ENCODE measurements around the gene CASS4.

CASS4 gene

DNA sequence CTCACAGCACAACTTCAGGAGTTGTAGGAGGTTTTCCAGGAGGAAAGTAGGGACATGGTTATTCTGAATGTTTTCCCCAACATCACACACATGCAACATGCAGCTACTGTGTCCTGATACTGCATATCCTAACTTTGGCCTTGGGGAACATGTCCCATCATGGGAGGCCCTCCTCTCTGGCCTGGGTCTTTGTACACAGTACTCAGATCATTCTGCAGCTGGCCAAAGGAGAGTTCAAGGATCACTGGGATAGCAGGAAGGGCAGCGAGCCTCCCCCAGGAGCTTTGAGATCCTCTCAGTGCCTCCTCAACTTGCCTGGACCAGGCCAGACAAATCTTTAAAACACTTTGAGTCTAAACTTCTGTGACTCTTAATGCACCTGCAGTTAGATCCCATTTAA lies 12.9 kb downstream of the CASS4 start:
- DNase-seq (ENCODE audit: low spot score): no peak

DNA sequence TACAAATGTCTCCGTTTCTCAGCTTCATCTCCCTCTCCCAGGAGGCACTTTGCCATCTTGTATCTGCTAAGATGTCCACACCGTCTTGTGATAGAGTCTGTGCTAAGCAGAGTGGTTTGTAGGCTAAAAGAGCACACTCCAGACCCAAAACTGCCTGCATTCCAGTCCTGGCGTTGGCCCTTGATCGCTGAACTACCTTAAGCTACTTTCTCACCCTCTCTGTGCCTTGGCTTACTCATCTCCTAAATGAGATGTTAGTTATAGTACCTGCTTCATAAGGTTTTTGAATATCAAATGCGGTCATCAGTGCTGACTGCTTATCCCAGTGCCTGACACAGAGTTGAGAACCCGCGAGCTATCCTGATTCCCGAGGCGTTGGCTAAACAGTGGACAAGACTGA lies 14.0 kb downstream of the CASS4 start:
- DNase-seq (ENCODE audit: low spot score): no peak

DNA sequence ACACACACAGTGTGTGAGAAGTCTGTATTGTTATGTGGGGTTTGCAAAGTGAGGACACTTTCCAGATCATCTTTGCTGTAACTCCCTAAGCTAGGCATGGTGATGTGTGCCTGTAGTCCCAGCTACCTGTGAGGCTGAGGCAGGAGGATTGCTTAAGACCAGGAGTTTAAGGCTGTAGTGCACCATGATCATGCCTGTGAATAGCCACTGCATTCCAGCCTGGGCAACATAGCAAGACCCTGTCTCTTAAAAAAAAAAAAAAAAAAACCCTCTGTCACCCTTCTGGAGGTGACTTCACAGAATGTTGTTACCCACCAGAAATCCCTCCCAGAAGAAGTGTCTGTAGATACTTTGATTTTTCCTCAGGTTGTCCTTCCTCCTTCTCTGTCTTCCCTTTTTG lies 14.9 kb downstream of the CASS4 start:
- no peak for DNase-seq (ENCODE audit: low spot score)

DNA sequence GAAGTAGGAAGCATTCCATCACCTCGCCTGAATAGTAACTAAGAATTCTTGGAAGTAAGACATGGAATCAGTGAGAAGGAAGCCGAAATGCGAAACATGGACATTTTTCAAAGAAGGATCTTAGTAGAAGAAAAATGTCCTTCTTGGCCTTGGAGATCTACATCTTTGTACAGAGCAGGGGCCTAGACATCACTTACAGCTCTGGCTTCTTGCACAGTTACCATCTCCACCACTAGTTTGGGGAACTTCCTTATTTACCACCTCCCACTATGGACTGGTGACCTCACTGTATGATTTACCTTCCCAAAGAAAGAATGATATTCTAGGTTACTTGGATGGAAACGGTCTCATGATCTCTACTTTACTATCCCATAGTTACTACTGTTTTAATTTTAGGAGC lies 15.7 kb downstream of the CASS4 start:
- DNase-seq (ENCODE audit: low spot score): no peak

DNA sequence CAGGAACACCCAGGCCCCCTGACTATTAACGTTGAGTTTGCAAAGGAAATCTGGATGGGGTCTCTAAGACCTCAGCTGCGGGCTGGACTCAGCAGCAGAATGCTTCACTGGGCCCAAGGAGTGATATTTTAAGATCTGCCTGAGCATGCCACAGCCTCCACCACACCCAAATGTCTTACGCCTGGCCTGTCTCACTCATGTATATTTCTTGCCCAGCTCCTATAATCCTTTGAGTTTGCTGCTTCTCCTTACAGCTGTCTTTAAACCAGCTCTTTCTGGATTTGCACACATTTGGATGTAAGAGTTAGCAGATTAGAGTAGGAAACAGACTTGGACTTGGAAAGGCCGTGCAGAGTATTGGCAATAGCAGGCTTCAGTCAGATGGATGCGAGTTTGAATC lies 16.4 kb downstream of the CASS4 start:
- no peak for DNase-seq (ENCODE audit: low spot score)

DNA sequence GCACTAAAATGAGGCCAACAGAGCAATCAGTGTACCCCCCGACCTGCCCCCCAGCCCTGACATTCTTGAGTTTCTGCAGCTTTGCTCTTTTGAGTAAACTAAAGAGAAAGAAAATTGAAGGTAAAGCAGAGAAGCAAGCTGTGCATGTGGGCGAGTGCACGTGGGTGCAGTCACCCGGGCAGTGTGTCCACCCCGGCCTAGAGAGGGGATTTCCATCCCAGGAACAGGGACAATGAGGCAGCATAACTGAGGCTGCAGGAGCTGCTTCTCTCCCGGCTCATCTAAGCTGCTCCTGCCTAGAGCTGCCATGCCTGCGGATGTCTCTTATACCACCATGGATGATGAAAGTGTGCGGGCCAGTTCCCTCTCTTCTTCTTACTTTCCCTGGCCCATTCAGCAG lies 16.8 kb downstream of the CASS4 start:
- DNase-seq (ENCODE audit: low spot score): no peak

DNA sequence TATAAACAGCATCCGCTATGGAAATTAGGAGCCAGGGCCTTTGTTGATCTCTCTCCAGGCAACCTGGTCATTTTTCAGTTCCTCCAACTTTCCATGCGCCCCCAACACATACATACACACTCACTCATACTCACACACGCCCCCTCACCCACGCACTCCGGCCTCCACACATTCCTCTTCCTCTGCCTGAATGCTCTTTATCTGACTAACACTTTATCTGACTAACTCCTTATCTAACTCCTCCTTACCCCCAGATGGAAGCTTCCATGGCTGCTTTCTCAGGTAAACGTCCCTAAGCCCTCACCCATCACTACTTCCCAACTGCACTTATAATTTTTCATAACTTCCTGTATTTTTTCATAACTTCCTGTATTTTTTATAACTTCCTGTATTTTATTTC lies 17.4 kb downstream of the CASS4 start:
- no peak for DNase-seq (ENCODE audit: low spot score)

DNA sequence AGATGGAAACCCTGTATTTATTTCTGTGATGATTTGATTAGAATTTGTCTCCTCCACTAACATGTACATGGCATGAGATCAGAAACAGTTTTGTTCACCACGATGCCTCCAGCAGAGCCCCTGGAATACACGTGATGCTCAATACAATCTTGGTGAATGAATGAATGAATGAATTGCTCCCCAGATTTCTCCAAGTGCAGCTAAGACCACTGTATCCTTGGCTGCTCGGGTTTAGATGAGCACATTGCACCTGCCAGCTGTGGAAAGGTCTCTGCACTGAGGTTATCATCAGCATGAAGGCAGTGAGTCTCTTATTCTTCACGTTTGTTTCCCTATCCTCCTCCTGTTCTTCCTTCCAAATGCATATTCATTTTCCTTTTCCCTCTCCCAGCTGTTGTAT lies 17.9 kb downstream of the CASS4 start:
- no peak for DNase-seq (ENCODE audit: low spot score)

DNA sequence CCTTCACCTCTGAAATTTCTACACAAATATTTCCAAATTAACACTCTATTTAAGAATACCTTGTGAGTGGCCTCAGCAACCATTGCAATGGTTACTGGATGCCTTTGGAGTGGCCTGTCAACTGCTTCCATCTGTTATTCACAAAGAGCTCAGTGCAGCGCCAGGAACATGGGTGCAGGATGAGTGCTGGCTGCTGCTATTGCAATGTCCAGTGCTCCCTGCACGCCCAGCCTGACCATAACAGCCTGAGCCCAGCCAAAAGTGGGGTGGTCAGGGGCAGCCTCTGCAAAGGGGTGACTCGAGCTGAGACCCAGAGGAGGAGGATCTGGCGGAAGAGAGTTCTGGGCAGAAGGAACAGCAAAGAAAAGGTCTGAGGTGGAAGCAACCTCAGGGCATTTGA lies 18.4 kb downstream of the CASS4 start:
- DNase-seq (ENCODE audit: low spot score): no peak

DNA sequence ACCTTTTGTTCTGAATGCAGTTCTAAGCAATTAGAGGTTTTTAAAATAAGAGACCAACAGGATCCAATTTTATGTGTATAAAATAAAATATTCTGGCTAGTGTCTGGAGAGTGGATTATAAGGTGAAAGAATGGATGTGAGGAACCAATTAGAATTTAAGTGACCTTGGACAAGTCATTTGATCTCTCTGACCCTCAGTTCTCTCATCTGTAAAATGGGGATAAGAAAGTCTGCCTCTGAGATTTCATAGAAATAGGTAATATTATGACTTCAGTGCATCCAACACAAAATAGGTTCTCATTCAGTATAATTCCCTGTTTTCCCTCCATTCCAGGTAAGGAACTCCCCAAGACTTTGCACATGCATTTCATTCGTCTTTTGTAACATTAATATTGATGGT lies 18.9 kb downstream of the CASS4 start:
- DNase-seq (ENCODE audit: low spot score): no peak

DNA sequence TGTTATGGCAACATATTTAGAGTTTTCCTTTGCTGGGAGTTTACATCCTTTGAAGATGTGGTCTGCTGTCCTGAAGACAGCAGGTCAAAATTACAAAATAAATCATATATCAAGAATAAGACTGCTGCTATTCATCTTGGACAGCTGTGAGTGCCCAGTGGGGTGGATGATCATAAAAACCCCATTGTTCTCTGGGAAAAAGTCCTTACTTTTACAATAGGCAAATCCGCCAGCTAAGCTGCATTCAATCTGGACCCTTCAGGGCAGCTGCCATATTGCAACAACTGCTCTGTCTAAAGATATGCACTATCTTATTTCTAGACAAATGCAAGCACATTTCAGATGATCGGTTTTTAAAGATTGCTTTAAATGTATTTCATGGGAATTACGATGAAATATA lies 19.4 kb downstream of the CASS4 start:
- no peak for DNase-seq (ENCODE audit: low spot score)

DNA sequence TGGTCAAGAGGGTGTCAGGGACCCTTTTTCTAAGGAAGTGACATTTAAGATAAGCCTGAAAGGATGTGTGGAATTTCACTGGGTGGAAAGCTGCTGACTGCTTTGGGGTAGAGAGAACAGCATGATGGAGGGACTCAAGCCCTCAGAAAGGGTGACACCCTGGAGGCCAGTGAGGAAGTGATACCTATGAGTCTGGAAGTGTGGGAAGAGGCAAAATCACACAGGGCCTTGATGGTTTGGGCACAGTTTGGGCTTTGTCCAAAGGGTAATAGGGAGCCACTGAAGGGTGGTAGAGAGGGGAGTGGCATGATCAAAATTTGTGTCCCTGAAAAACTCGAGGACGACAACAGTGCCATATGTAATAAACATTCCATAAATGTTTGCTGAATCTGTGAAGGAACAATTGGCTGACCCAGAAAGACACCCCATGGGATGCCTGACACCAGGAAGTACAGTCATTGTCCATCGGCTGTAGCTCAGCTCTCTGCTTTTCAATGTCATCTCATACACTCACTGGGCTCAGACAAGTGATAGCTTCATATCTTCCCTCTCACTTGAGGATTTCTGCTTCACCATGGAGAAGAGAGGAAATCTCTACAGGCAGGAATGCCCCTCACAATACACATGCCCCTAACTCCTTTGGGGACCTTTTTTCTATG lies 21.3 kb downstream of the CASS4 start:
- no peak for DNase-seq (ENCODE audit: low spot score)

DNA sequence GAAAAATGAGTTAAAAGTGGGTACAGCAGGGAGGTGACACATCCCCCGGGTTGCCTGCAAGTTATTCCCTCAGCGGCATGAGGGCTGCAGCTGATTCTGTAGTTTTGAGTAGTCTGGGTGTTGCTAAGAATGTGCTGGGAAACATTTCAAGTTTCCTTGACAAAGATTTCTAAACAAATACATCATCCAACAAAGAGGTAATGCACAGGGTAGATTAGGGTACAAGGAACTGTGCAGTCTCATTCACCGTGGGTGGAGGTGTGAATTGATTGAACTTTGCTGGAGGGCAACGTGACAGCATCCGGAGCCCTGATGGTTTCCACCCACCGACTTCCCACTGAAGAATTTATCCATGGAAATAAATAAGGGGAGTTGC lies 21.8 kb downstream of the CASS4 start:
- DNase-seq (ENCODE audit: low spot score): no peak

DNA sequence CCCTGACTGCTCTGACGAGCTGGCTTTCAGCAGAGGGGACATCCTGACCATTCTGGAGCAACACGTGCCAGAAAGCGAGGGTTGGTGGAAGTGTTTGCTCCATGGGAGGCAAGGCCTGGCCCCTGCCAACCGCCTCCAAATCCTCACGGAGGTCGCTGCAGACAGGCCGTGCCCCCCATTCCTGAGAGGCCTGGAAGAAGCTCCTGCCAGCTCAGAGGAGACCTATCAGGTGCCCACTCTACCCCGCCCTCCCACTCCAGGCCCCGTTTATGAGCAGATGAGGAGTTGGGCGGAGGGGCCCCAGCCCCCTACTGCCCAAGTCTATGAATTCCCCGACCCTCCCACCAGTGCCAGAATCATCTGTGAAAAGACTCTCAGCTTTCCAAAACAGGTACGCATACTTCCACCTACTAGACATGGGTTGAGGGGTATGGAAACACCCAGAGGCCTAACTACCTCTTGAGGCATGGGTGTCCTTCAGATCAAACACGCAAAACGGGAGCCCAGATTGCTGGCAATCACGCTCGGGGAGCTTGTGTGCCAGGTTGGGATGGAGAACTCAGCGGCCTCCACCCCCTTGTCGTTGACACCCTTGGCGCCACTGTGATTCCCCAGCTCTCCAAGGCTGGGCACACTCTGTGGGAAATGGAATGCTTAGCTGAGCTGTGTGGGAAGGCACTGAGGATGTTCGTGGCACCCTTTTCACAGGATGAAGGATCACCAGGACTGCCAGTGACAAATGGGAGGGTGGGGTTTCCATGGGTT lies 25.3 kb downstream of the CASS4 start:
- no peak for DNase-seq (ENCODE audit: low spot score)

DNA sequence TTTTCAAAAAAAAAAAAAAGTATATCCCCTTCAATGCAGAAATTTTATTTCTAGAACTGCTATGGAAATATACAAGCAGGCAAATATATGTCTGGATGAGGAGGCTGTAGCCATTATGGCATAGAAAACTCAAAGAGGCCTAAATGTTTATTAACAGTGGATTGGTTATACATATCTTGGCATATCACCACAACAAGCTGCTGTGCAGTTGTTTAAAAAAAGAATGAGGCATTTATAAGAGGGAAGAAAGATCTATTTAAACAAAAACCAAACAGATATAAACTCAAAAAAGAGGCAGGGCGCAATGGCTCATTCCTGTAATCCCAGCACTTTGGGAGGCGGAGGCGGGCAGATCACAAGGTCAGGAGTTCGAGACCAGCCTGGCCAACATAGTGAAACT lies 26.2 kb downstream of the CASS4 start:
- DNase-seq (ENCODE audit: low spot score): no peak

DNA sequence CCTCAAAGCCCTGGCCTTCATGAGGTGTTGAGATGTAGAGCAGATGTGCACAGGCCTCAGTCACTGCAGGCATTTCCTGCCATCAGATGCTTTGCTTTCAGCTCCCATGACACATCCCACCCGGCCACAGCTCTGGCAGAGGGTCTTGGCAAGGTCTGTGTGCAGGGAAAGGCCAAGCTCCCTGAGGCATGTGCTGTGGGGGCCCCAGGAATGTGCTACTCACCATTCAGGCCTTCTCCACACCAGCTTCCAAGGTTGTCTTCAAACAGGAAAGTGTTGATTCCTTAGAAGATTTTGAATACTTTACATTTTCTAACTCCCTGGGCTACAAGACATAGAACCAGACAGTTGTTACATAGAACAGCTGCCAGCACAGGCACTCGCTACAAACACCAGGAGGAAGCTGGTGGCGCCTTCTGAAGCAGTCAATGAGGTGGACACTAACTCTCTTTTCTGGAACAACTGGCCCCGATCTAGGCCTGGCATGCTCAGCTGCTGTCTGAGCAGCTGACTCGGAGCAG lies 27.8 kb downstream of the CASS4 start:
- no peak for DNase-seq (ENCODE audit: low spot score)

DNA sequence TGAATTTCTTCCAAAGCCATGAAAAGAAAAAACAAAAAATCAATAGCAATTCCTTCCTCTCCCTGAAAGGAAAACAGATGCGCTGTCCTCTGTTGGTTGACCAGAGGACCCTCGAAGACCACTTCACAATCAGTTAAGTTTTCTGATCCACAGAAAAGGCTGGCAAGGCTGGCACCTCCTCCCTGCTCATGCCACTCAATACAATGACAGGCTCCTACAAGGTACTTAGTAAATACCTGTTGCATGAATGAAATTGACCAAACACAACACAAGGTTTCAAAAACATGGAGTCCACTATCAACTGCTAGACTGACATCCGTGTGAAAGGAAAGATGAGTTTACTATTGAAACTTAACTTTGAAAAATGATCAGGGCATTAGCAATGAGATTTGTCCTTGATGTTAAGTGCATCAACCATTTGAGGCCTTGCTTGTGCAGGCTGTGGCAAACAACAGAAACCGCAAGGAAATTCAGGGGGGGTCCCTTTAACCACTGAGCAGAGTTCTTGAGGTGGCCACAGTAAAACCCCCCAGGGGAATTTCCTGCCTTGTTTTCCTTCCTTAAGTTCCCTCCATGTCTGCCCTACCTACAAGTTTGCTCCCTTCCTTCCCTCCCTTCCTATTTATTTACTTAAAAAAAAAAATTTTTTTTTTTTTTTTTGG lies 28.4 kb downstream of the CASS4 start:
- peak; percentile 71 for DNase-seq (ENCODE audit: low spot score)

DNA sequence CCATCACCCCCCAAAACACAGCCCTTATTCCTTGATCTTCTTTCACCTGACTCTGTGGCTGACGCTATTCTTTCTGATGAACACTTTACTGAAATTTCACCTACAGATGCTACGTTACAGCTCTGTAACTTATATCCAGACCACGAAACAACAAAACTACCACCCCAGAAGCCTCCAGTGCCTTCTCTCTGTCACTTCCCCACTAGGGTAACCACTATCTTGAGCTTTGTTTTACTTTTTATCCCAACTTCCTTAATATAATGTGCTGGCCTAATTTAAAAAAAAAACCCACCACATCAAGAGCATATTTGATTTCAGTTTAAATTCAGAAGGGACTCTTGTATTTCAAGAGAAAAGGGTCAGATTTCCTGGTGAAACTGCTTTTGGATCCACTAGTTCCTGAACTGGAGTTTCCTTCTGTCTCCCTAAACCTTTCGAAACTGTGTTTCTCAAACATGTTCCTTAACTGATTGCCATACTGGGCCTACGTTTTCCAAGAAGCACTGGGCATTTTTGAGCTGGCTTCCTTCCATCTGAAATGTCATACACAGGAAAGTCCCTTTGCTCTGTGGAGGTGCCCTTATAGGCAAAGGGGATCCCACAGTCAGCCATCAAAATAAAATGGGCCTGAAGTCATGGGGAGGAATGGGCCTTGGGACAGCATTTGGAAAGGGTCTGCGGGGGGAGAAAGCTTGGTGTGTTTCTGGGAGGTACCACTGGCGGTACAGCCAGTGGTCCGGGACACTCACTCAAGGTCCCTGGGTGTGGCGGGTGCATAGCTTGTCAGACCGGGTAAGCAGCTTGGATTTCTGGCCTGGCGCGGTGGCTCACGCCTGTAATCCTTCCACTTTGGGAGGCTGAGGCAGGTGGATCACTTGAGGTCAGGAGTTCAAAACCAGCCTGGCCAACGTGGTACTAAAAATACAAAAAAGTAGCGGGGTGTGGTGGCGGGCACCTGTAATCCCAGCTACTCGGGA lies 30.6 kb downstream of the CASS4 start:
- DNase-seq (ENCODE audit: low spot score): no peak

DNA sequence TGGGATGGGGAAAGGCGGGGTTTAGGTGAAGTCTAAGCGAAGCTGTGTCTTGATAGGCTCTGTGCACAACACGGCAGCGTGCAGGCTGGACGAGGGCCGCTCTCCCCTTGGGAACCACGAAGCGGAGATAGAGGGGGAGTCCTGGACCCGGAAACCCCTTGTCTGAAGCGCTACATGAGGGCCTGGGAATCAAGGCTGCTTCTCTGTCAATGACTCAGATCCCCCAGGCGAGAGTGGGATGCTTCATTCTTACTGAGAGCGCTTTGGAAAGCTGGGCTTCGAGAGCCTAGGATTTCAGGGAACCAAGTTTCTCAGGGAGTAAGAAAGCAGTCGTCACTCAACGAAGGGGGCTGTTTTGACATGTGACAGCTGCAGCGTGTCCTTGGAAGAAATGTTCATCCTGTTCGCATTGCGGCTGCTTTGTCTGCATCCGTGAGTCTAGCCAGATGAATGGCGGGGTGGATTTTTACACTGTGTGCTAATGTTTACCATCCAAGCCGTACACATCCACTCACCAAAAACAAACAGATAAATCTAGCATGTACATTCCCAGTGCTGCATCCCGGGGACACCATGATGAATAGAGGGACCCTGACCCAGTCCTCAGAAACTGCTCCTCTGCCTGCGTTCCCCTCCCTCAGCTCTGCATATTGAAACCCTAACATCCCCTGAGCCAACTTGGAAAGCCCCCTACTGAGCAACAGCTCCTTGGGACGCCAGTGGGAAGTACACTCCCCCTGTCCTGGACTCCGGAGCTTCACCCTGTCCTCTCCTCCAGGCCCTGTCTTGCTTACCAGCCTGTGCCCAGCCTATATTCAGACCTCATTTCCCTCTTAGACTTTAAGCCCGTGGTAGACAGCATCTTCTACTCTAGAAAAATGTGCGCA lies 31.8 kb downstream of the CASS4 start:
- no peak for DNase-seq (ENCODE audit: low spot score)

DNA sequence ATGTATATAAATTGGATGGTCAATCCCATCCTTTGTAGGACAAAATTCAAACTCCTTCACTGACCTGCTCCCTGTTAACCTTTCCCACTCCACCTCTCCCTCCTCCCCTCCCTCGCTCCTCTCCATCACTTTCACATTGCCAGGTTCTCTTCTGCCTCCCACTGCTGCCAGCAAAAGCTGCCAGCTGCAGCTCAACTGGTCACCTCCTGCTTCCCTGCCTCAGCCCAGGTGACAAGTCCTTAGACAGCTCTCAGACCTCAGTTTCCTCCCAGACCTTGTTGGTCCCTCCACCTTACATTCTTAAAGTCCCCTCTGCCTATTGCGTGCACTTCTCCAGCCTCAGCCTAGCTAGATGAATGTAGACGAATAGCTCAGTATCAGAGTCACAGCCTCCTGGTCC lies 33.1 kb downstream of the CASS4 start:
- no peak for DNase-seq (ENCODE audit: low spot score)

DNA sequence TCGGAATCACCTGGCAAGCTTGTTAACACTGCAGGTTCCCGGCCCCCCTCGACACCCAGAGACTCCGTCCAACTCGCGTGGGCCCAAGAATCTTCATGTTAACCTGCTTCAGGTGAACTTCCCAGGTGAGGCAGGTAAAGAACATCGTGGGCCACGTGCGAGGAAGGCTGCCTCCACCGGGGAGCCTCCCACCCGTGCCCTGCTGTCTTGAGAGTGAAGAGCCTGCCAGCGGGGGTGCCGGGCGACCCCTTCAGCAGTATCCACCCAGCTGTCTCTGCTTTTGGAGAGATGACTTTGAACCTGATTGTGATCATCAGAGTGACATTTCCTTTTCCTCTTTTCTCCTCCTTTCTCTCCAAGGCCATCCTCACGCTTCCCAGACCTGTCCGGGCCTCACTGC lies 33.5 kb downstream of the CASS4 start:
- DNase-seq (ENCODE audit: low spot score): no peak

All from CD4-positive, alpha-beta T cell treated with Interleukin-6 at 100 ng/mL for 8 hours (primary cell).